ENCODE results near the gene PFDN4. TPM values are rescaled to one million over a fixed set of nuclear protein-coding genes. Genes with fewer than 3 reads are reported as not detected.

The PFDN4 gene
- total RNA-seq, 1 experiment from 2014 or later = 90.1 TPM

GRCh38 chr20:54172856-54173652 lies 34.8 kb upstream of the PFDN4 start (continued):
- TF ChIP-seq MXD4 (CRISPR knock-in tag; IDR thresholded peaks at IDR 0.05; ENCODE audit: borderline replicate concordance) = no peak
- TF ChIP-seq JUN (CRISPR knock-in tag; IDR thresholded peaks at IDR 0.05) = no peak
- TF ChIP-seq HMGA2 (CRISPR knock-in tag; IDR thresholded peaks at IDR 0.05) = no peak
- no peak for TF ChIP-seq ZNF396 (CRISPR knock-in tag; IDR thresholded peaks at IDR 0.05; ENCODE audit: borderline replicate concordance)
- TF ChIP-seq ELF4 (CRISPR knock-in tag; IDR thresholded peaks at IDR 0.05; ENCODE audit: low read depth) = peak; percentile 68; the same call in 1 of the 2 replicates
- TF ChIP-seq ATF1 (CRISPR knock-in tag; IDR thresholded peaks at IDR 0.05) = no peak
- TF ChIP-seq NFATC4 (CRISPR knock-in tag; IDR thresholded peaks at IDR 0.05) = no peak
- TF ChIP-seq SP1 (CRISPR knock-in tag; conservative IDR thresholded peaks at IDR 0.05) = no peak
- TF ChIP-seq ATF3 (CRISPR knock-in tag; conservative IDR thresholded peaks at IDR 0.05) = no peak
- TF ChIP-seq RELA (CRISPR knock-in tag; IDR thresholded peaks at IDR 0.05; ENCODE audit: borderline replicate concordance) = no peak
- TF ChIP-seq ZNF512 (CRISPR knock-in tag; IDR thresholded peaks at IDR 0.05; ENCODE audit: borderline replicate concordance) = no peak
- TF ChIP-seq IRF2 (CRISPR knock-in tag; IDR thresholded peaks at IDR 0.05; ENCODE audit: borderline replicate concordance, low read depth) = no peak
- TF ChIP-seq ZBTB43 (CRISPR knock-in tag; IDR thresholded peaks at IDR 0.05) = no peak
- no peak for TF ChIP-seq AR (CRISPR knock-in tag; IDR thresholded peaks at IDR 0.05)
- TF ChIP-seq RORB (CRISPR knock-in tag; IDR thresholded peaks at IDR 0.05) = no peak
- TF ChIP-seq ZBTB21 (CRISPR knock-in tag; IDR thresholded peaks at IDR 0.05; ENCODE audit: borderline replicate concordance) = peak; percentile 68; the same call in 1 of the 2 replicates
- TF ChIP-seq E2F1 (CRISPR knock-in tag; IDR thresholded peaks at IDR 0.05) = peak; percentile 44; the same call in 1 of the 2 replicates
- TF ChIP-seq NR3C1 (CRISPR knock-in tag; conservative IDR thresholded peaks at IDR 0.05; ENCODE audit: low read depth) = no peak
- TF ChIP-seq ATF6 (CRISPR knock-in tag; IDR thresholded peaks at IDR 0.05) = peak; percentile 23; the same call in 1 of the 2 replicates
- no peak for TF ChIP-seq ZNF317 (CRISPR knock-in tag; IDR thresholded peaks at IDR 0.05; ENCODE audit: borderline replicate concordance, low read depth)
- no peak; the same call in 1 of the 2 replicates for TF ChIP-seq ARID4B (CRISPR knock-in tag; IDR thresholded peaks at IDR 0.05; ENCODE audit: borderline replicate concordance)
- TF ChIP-seq NR1H2 (CRISPR knock-in tag; IDR thresholded peaks at IDR 0.05) = no peak; the same call in 1 of the 2 replicates

Measured in WTC11 (cell line).